ENCODE results near the gene PRUNE2. TPM values are rescaled to one million over a fixed set of nuclear protein-coding genes. Genes with fewer than 3 reads are reported as not detected.

The PRUNE2 gene
- total and polyA plus RNA-seq, 9 of the 15 experiments (the other 6 are each of a cell fraction or from before 2014, with no cell fraction given), result 0.05 to 0.45 (median 0.18) TPM; not detected in 1

GRCh38 chr9:76605321-76605900 is 300.5 kb downstream of the PRUNE2 start:
- no peaks in the 10 kb centered on the region; the same call in 1 of the 2 replicates for H4K20me1 ChIP-seq (replicated peaks; ENCODE audit: control insufficient read depth, insufficient read depth, low read length)
- no peak for ATAC-seq
- WGBS (ENCODE audit: insufficient coverage, low coverage, missing lambda C conversion rate), result 1% methylated on average over 5 of the region's 5 CpGs
- no peak overlapping the region for H2AFZ ChIP-seq (ENCODE audit: low read depth, low read length)
- ChIA-PET CTCF (ENCODE audit: low intra/inter-chr PET ratio) (no interaction called here), POLR2A (no interaction called here)
- H3K9me1 ChIP-seq (ENCODE audit: control insufficient read depth, insufficient read depth, low read length), result no peaks in the 10 kb centered on the region
- intact Hi-C loops (cut with micrococcal nuclease), result no loop called here
- H3K4me3 ChIP-seq, result no peak overlapping the region
- no peak overlapping the region for H3K4me2 ChIP-seq (ENCODE audit: insufficient read depth, low read length)
- H3K27me3 ChIP-seq (ENCODE audit: control insufficient read depth in 2 of 2, insufficient read depth in 2 of 2, low read length in 2 of 2), result no peaks in the 10 kb centered on the region; a peak in 1 of 5 replicates
- TF ChIP-seq SMARCE1 (IDR thresholded peaks at IDR 0.05) (no peak), XRCC5 (IDR thresholded peaks at IDR 0.05; ENCODE audit: low read depth, low read length) (no peak), BACH1 (tag; IDR thresholded peaks at IDR 0.05) (no peak), CGGBP1 (CRISPR knock-in tag; IDR thresholded peaks at IDR 0.05) (no peak), NR0B1 (IDR thresholded peaks at IDR 0.05; ENCODE audit: partially characterized antibody) (no peak), RB1 (IDR thresholded peaks at IDR 0.05; ENCODE audit: low read depth) (no peak), EWSR1 (IDR thresholded peaks at IDR 0.05; ENCODE audit: borderline replicate concordance, low read depth, partially characterized antibody) (no peak), U2AF2 (optimal IDR thresholded peaks at IDR 0.05; ENCODE audit: low read depth, low read length) (no peak), HNRNPL (IDR thresholded peaks at IDR 0.05; ENCODE audit: low read depth, low read length) (no peak), SMARCC2 (IDR thresholded peaks at IDR 0.05; ENCODE audit: low read depth) (no peak), ETV6 (IDR thresholded peaks at IDR 0.05; ENCODE audit: borderline replicate concordance in 1 of 2, low read depth in 2 of 2, low read length in 1 of 2) (no peak), ETV6 (CRISPR knock-in tag; IDR thresholded peaks at IDR 0.05; ENCODE audit: borderline replicate concordance) (no peak), MCM7 (IDR thresholded peaks at IDR 0.05) (no peak), NCOA4 (IDR thresholded peaks at IDR 0.05; ENCODE audit: partially characterized antibody) (no peak), KHSRP (IDR thresholded peaks at IDR 0.05) (no peak), MBD2 (IDR thresholded peaks at IDR 0.05; ENCODE audit: borderline replicate concordance, low read depth) (no peak), GTF2A2 (tag; IDR thresholded peaks at IDR 0.05) (no peak), RUNX1 (IDR thresholded peaks at IDR 0.05; ENCODE audit: low read depth) (no peak), ZNF274 (IDR thresholded peaks at IDR 0.05; ENCODE audit: borderline replicate concordance, low read depth, low read length) (no peak), ZNF282 (CRISPR knock-in tag; IDR thresholded peaks at IDR 0.05) (no peak)
- no peak overlapping the region for H3K27ac ChIP-seq (ENCODE audit: extremely low read depth, low read depth, low read length)
- FAIRE-seq, result no peak
- no peaks in the 10 kb centered on the region; a peak in 1 of 5 replicates for H3K4me1 ChIP-seq (replicated peaks in 1 of 2; ENCODE audit: control insufficient read depth in 2 of 2, insufficient read depth in 2 of 2, low read length in 2 of 2)
- H3K36me3 ChIP-seq (ENCODE audit: control insufficient read depth, insufficient read depth, low read length), result no peaks in the 10 kb centered on the region
- no peak overlapping the region for H3K9ac ChIP-seq (ENCODE audit: insufficient read depth in 1 of 2, low read depth in 2 of 2, low read length in 2 of 2)
- DNase-seq (ENCODE audit: extremely low read depth in 1 of 4, low spot score in 3 of 4), result no peak
- no peaks in the 10 kb centered on the region for H3K79me2 ChIP-seq (ENCODE audit: control insufficient read depth, insufficient read depth, low read length)
- in situ Hi-C loops (cut with MboI), result no loop called here
- BruUV-seq (replicated peaks), result no TSS peak
- no peaks in the 10 kb centered on the region for H3K9me3 ChIP-seq (replicated peaks; ENCODE audit: control insufficient read depth, insufficient read depth, low read depth, low read length)

Measured in K562 (cell line).